OCI-LY1 (cell line): ENCODE data around the gene KCNMA1.

ENCODE experiments used
- H2AFZ ChIP-seq: fragments of 200-600 bp; sonication (generic), shearing (Covaris generic); 2 replicates; pipeline ENCODE4 v1.6.0; 2014; ENCODE audit warnings: antibody characterized with exemption, mild to moderate bottlenecking, low read length
- H3F3A ChIP-seq: fragments of 200-600 bp; sonication (generic), shearing (Covaris generic); 2 replicates; pipeline ENCODE4 v1.6.0; 2014; ENCODE audit warnings: mild to moderate bottlenecking, antibody characterized with exemption, low read length, moderate library complexity; ENCODE audit not compliant: insufficient read depth
- H3K27ac ChIP-seq: fragments of 200-600 bp; sonication (generic); 2 replicates; pipeline ENCODE4 v1.5.1; 2014; ENCODE audit warnings: low read length, mixed run types, mild to moderate bottlenecking, low read depth; ENCODE audit not compliant: poor library complexity, severe bottlenecking
- H3K27me3 ChIP-seq: fragments of 200-600 bp; sonication (generic); 2 replicates; pipeline ENCODE4 v1.6.0; 2014; ENCODE audit warnings: antibody characterized with exemption, mild to moderate bottlenecking, low read length, moderate library complexity; ENCODE audit not compliant: insufficient read depth
- H3K36me3 ChIP-seq: fragments of 200-600 bp; sonication (generic); 2 replicates; pipeline ENCODE4 v1.6.1; 2014; ENCODE audit warnings: mild to moderate bottlenecking, antibody characterized with exemption, low read length, moderate library complexity, mixed read lengths; ENCODE audit not compliant: insufficient read depth
- H3K4me1 ChIP-seq: fragments of 200-600 bp; sonication (generic); 2 replicates; pipeline ENCODE4 v1.5.1; 2014; ENCODE audit warnings: mild to moderate bottlenecking, low read length, moderate library complexity; ENCODE audit not compliant: insufficient read depth, severe bottlenecking
- H3K4me2 ChIP-seq: fragments of 200-600 bp; sonication (generic), shearing (Covaris generic); 2 replicates; pipeline ENCODE4 v1.6.1; 2014; ENCODE audit warnings: low read length
- H3K4me3 ChIP-seq: fragments of 200-600 bp; sonication (generic); 2 replicates; pipeline ENCODE4 v1.5.1; 2014; ENCODE audit warnings: low read length, low read depth, mild to moderate bottlenecking, mixed read lengths; ENCODE audit not compliant: poor library complexity, severe bottlenecking
- H3K79me2 ChIP-seq: fragments of 200-600 bp; shearing (Covaris generic); 2 replicates; pipeline ENCODE4 v1.6.1; 2016; ENCODE audit warnings: mixed run types, low read length, mixed read lengths; ENCODE audit not compliant: insufficient read depth
- H3K9ac ChIP-seq: fragments of 200-600 bp; sonication (generic), shearing (Covaris generic); 2 replicates; pipeline ENCODE4 v1.6.1; 2014; ENCODE audit warnings: mild to moderate bottlenecking, low read length, mixed read lengths
- H3K9me2 ChIP-seq: fragments of 200-600 bp; sonication (generic), shearing (Covaris generic); 2 replicates; pipeline ENCODE4 v1.6.1; 2014; ENCODE audit warnings: low read depth, mild to moderate bottlenecking, low read length, mixed read lengths
- H3K9me3 ChIP-seq: fragments of 200-600 bp; shearing (Covaris generic); 2 replicates; pipeline ENCODE4 v1.6.1; 2014; ENCODE audit warnings: low read length, mixed read lengths
- H4K20me1 ChIP-seq: fragments of 200-600 bp; sonication (generic), shearing (Covaris generic); 2 replicates; pipeline ENCODE4 v1.6.0; 2016; ENCODE audit warnings: mild to moderate bottlenecking, low read length; ENCODE audit not compliant: insufficient read depth
- EZH2 ChIP-seq: fragments of 200-600 bp; sonication (generic), shearing (Covaris generic); IDR thresholded peaks from 2 replicates; pipeline ENCODE4 v1.8.0; 2017; ENCODE audit warnings: borderline replicate concordance, mixed run types, mild to moderate bottlenecking, antibody characterized with exemption, low read length, moderate library complexity, mixed read lengths
- TF ChIP-seq, protein P1 (sequence below): fragments of 200-600 bp; sonication (generic), shearing (Covaris generic); IDR thresholded peaks from 2 replicates; pipeline ENCODE4 v1.5.1; 2017; ENCODE audit warnings: mild to moderate bottlenecking, antibody characterized with exemption, low read length, moderate library complexity, mixed read lengths

The KCNMA1 gene

DNA sequence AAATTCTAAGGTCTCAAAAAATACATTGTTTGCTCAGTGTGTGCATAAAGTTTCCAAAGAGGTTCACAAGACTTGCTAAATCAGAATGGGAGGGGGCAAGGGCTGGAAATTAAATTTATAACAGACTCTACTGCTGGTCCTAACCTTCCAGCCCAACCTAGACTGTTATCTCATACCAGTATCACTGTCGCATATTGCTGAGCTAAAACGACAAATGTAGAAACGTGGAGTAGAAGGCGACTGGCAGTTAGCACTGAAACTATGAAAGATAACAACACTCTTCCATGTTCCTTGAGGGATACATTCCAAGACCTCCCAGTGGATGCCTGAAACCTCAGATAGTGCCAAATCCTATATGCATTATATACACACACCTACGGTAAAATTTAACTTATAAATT is 514.3 kb downstream of the KCNMA1 start:
- Histone ChIP-seq H3K4me1 (no peaks in the 10 kb centered on the region), H3K9ac (no peak overlapping the region), H3K79me2 (no peaks in the 10 kb centered on the region), H3K27me3 (no peaks in the 10 kb centered on the region; the same call in 1 of the 2 replicates), H3K27ac (no peak overlapping the region), H3K4me3 (no peak overlapping the region), H3K36me3 (no peaks in the 10 kb centered on the region), H3K4me2 (no peak overlapping the region), H3K9me3 (no peaks in the 10 kb centered on the region), H3K9me2 (no peaks in the 10 kb centered on the region), H2AFZ (no peak overlapping the region), H3F3A (no peaks in the 10 kb centered on the region), H4K20me1 (no peaks in the 10 kb centered on the region)
- TF ChIP-seq EZH2 = no peak
- TF ChIP-seq, protein P1, sequence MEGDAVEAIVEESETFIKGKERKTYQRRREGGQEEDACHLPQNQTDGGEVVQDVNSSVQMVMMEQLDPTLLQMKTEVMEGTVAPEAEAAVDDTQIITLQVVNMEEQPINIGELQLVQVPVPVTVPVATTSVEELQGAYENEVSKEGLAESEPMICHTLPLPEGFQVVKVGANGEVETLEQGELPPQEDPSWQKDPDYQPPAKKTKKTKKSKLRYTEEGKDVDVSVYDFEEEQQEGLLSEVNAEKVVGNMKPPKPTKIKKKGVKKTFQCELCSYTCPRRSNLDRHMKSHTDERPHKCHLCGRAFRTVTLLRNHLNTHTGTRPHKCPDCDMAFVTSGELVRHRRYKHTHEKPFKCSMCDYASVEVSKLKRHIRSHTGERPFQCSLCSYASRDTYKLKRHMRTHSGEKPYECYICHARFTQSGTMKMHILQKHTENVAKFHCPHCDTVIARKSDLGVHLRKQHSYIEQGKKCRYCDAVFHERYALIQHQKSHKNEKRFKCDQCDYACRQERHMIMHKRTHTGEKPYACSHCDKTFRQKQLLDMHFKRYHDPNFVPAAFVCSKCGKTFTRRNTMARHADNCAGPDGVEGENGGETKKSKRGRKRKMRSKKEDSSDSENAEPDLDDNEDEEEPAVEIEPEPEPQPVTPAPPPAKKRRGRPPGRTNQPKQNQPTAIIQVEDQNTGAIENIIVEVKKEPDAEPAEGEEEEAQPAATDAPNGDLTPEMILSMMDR = no peak

DNA sequence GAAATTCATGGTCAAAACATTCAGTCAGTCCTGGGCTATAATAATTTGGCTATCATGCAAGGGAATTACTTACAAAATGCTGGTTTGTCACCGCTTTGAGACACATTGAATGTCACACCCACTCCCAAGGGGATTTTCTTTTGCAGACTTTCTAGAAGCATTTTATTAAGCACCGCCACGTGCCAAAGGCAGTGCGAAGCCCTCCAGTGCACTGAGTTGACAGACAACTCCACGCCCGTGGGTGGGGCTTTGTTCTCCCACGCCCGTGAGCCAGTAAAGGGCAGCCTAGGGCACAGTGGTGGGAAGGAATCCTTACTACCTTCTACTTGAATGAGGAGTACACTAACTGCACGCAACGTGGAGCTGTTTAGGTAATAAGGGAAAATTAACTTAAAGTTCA is 515.8 kb downstream of the KCNMA1 start:
- no peaks in the 10 kb centered on the region for H3F3A ChIP-seq
- H3K79me2 ChIP-seq = no peaks in the 10 kb centered on the region
- no peak overlapping the region for H3K9ac ChIP-seq
- no peaks in the 10 kb centered on the region for H3K9me2 ChIP-seq
- H2AFZ ChIP-seq = no peak overlapping the region
- no peak overlapping the region for H3K27ac ChIP-seq
- H3K4me3 ChIP-seq = no peak overlapping the region
- no peak overlapping the region for H3K4me2 ChIP-seq
- TF ChIP-seq EZH2 = no peak
- no peaks in the 10 kb centered on the region; the same call in 1 of the 2 replicates for H3K27me3 ChIP-seq
- H3K9me3 ChIP-seq = no peaks in the 10 kb centered on the region
- no peaks in the 10 kb centered on the region for H3K36me3 ChIP-seq
- H4K20me1 ChIP-seq = no peaks in the 10 kb centered on the region
- H3K4me1 ChIP-seq = no peaks in the 10 kb centered on the region

DNA sequence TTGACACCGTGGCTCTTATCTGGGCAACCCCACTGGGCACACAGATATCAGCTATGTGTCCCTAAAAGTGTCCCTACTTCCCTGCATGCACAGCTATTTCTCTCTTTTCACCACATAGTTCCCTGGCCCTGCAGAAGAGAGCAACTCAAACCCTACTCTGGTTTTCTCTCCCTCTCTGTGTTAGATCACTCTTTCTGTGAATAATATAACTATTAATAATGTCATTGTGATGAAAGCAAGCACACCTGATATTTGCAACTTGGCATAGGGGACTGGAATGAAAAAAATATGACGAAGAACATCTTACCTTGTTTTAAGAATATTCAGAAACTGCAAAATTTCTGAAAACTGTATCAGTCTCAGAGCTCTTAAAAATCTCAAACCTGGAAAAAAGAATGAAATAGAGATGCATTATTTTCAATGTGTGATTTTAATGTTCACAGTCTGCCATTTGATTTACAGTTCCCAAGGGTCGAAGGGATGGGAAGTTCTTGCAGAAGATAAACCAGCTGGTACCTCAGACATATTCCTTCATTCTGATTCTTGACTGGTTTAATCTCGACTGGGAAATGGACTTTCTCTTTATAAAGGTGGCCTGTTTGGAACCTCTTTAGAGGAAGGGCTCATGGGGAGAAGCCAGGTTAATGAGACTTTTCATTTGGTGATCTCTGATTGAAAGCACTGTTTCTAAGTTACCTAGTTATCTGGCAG is 516.8 kb downstream of the KCNMA1 start:
- Histone ChIP-seq H3K4me1 (no peaks in the 10 kb centered on the region), H3K27ac (no peak overlapping the region), H3K27me3 (no peaks in the 10 kb centered on the region; the same call in 1 of the 2 replicates), H3K4me3 (no peak overlapping the region), H3K4me2 (no peak overlapping the region), H3K9me3 (no peaks in the 10 kb centered on the region), H2AFZ (no peak overlapping the region), H3K36me3 (no peaks in the 10 kb centered on the region), H3K79me2 (no peaks in the 10 kb centered on the region), H3K9me2 (no peaks in the 10 kb centered on the region), H3K9ac (no peak overlapping the region), H4K20me1 (no peaks in the 10 kb centered on the region), H3F3A (no peaks in the 10 kb centered on the region)
- TF ChIP-seq, protein P1 = no peak
- TF ChIP-seq EZH2 = no peak

DNA sequence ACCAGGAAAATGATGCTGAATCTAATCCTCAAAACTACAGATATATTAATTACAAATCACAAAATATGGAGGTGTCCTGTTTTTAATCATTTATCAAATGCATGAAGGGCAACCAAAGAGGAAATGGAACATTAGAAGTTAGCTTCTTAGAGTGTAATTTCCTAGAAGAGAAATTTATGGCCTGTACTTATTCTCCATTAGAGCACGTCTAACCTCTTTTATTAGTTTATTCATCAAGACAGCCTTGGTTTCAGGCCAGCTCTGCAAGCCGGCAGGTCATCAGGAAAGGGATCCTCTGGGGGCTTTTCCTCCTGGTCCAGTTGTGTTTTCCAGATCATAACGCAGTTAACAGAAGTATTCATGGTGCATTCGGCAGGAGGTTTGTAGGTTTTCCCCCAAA is 517.6 kb downstream of the KCNMA1 start:
- H3K4me1 ChIP-seq = no peaks in the 10 kb centered on the region
- no peak overlapping the region for H3K9ac ChIP-seq
- H3K27ac ChIP-seq = no peak overlapping the region
- no peaks in the 10 kb centered on the region for H3K9me2 ChIP-seq
- H3K4me2 ChIP-seq = no peak overlapping the region
- no peak overlapping the region for H2AFZ ChIP-seq
- no peaks in the 10 kb centered on the region for H3K79me2 ChIP-seq
- no peak overlapping the region for H3K4me3 ChIP-seq
- no peaks in the 10 kb centered on the region for H3K36me3 ChIP-seq
- H4K20me1 ChIP-seq = no peaks in the 10 kb centered on the region
- TF ChIP-seq, protein P1 = no peak
- no peak for TF ChIP-seq EZH2
- H3F3A ChIP-seq = no peaks in the 10 kb centered on the region
- H3K9me3 ChIP-seq = no peaks in the 10 kb centered on the region
- H3K27me3 ChIP-seq = no peaks in the 10 kb centered on the region; the same call in 1 of the 2 replicates
